SU-DHL-6 (cell line): ENCODE measurements around the gene RABGGTA.

ENCODE experiments used
- H2AFZ ChIP-seq: fragments of 200-600 bp; sonication (generic); 2 replicates; pipeline ENCODE4 v1.6.1; 2014; ENCODE audit warnings: low read depth, mild to moderate bottlenecking, moderate library complexity, mixed read lengths, antibody characterized with exemption, low read length; ENCODE audit not compliant: severe bottlenecking
- H3F3A ChIP-seq: fragments of 200-600 bp; shearing (Covaris generic); 2 replicates; pipeline ENCODE4 v1.6.0; 2016; ENCODE audit warnings: antibody characterized with exemption, mild to moderate bottlenecking; ENCODE audit not compliant: insufficient read depth
- H3K27ac ChIP-seq: fragments of 200-600 bp; sonication (generic); 2 replicates; pipeline ENCODE4 v1.5.1; 2016; ENCODE audit warnings: low read depth, mild to moderate bottlenecking, low read length, moderate library complexity, mixed read lengths
- H3K27me3 ChIP-seq: fragments of 200-600 bp; sonication (generic), shearing (Covaris generic); 2 replicates; pipeline ENCODE4 v1.6.0; 2014; ENCODE audit warnings: mild to moderate bottlenecking, low read length
- H3K36me3 ChIP-seq: fragments of 200-600 bp; sonication (generic); 2 replicates; pipeline ENCODE4 v1.6.1; 2014; ENCODE audit warnings: mild to moderate bottlenecking, low read length, mixed read lengths
- H3K4me2 ChIP-seq: fragments of 300-600, 200-600 bp; shearing (Covaris generic), sonication (generic); 2 replicates; pipeline ENCODE4 v1.6.0; 2014; ENCODE audit warnings: low read length, low read depth, mild to moderate bottlenecking; ENCODE audit not compliant: poor library complexity, severe bottlenecking
- H3K4me3 ChIP-seq: fragments of 200-600 bp; sonication (generic); 2 replicates; pipeline ENCODE4 v1.5.1; 2014; ENCODE audit warnings: antibody characterized with exemption, low read length, mild to moderate bottlenecking, mixed read lengths; ENCODE audit not compliant: insufficient read depth, poor library complexity, severe bottlenecking
- H3K79me2 ChIP-seq: fragments of 200-600 bp; sonication (generic); 2 replicates; pipeline ENCODE4 v1.6.1; 2014; ENCODE audit warnings: mild to moderate bottlenecking, low read length, moderate library complexity; ENCODE audit not compliant: insufficient read depth
- H3K9ac ChIP-seq: fragments of 200-600 bp; sonication (generic); 2 replicates; pipeline ENCODE4 v1.7.0; 2014; ENCODE audit warnings: mild to moderate bottlenecking, low read length
- H3K9me2 ChIP-seq: fragments of 200-600 bp; sonication (generic); replicated peaks from 2 replicates; pipeline ENCODE4 v1.6.1; 2014; ENCODE audit warnings: low read length; ENCODE audit not compliant: insufficient read depth
- H3K9me3 ChIP-seq: fragments of 200-600 bp; sonication (generic); 2 replicates; pipeline ENCODE4 v1.6.1; 2014; ENCODE audit warnings: low read length, mixed read lengths; ENCODE audit not compliant: insufficient read depth
- H4K20me1 ChIP-seq: fragments of 200-600 bp; sonication (generic); 2 replicates; pipeline ENCODE4 v1.6.1; 2014; ENCODE audit warnings: low read depth, mild to moderate bottlenecking, antibody characterized with exemption, low read length, moderate library complexity, mixed read lengths
- CTCF ChIP-seq: fragments of 200-600 bp; sonication (generic); IDR thresholded peaks from one replicate; pipeline ENCODE4 v1.5.1; 2017; ENCODE audit warnings: antibody characterized with exemption, mild to moderate bottlenecking, low read length, moderate library complexity; ENCODE audit not compliant: insufficient read depth, poor library complexity, severe bottlenecking
- EZH2phosphoT487 ChIP-seq: fragments of 200-600 bp; sonication (generic), shearing (Covaris generic); conservative IDR thresholded peaks from 2 replicates; pipeline ENCODE4 v1.6.1; 2018; ENCODE audit warnings: mild to moderate bottlenecking, antibody characterized with exemption, low read length, moderate library complexity, mixed read lengths

RABGGTA gene

GRCh38 chr14:24261256-24261968, 10.0 kb downstream of the RABGGTA start:
- Histone ChIP-seq H3K79me2 (no peaks in the 10 kb centered on the region), H3K9ac (no peak overlapping the region), H2AFZ (no peak overlapping the region), H3K4me2 (no peak overlapping the region), H4K20me1 (no peaks in the 10 kb centered on the region), H3K9me3 (no peaks in the 10 kb centered on the region), H3F3A (no peaks in the 10 kb centered on the region), H3K9me2 (no peaks in the 10 kb centered on the region), H3K27ac (no peak overlapping the region), H3K4me3 (no peak overlapping the region), H3K36me3 (no peaks in the 10 kb centered on the region), H3K27me3 (no peaks in the 10 kb centered on the region)
- TF ChIP-seq CTCF (no peak), EZH2phosphoT487 (no peak)

DNA sequence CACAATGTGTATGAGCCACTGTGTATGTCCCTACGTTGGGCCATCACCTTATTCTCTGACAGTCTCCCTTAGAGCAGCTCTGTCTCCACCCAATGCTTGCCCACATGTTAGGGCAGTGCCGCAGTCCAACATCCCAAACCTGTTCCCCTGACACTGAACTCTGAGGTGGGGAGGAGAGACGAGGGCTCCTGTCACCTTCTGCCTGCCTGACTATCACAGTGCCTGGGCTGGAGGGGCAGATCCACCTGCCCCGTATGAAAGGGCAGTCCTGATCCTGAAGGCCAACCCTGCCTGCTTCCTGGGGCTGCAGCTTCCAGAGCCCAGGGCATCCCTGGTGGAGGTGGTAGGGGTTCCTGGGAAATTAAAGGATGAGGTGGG, 10.6 kb downstream of the RABGGTA start:
- H3F3A ChIP-seq: no peaks in the 10 kb centered on the region
- no peak for TF ChIP-seq EZH2phosphoT487
- TF ChIP-seq CTCF: no peak
- no peaks in the 10 kb centered on the region for H3K36me3 ChIP-seq
- H3K9me3 ChIP-seq: no peaks in the 10 kb centered on the region
- no peak overlapping the region for H3K4me3 ChIP-seq
- H3K79me2 ChIP-seq: no peaks in the 10 kb centered on the region
- no peak overlapping the region for H3K4me2 ChIP-seq
- no peak overlapping the region for H2AFZ ChIP-seq
- no peaks in the 10 kb centered on the region for H3K9me2 ChIP-seq
- no peak overlapping the region for H3K27ac ChIP-seq
- H4K20me1 ChIP-seq: no peaks in the 10 kb centered on the region
- no peak overlapping the region for H3K9ac ChIP-seq
- no peaks in the 10 kb centered on the region for H3K27me3 ChIP-seq

GRCh38 chr14:24260026-24260779, 11.2 kb downstream of the RABGGTA start:
- Histone ChIP-seq H3K27ac (no peak overlapping the region), H3K9me3 (no peaks in the 10 kb centered on the region), H3K4me3 (no peak overlapping the region), H3K79me2 (no peaks in the 10 kb centered on the region), H3K9ac (no peak overlapping the region), H3K36me3 (no peaks in the 10 kb centered on the region), H4K20me1 (no peaks in the 10 kb centered on the region), H2AFZ (no peak overlapping the region), H3K4me2 (no peak overlapping the region), H3K27me3 (no peaks in the 10 kb centered on the region), H3F3A (no peaks in the 10 kb centered on the region), H3K9me2 (no peaks in the 10 kb centered on the region)
- TF ChIP-seq CTCF (no peak), EZH2phosphoT487 (no peak)
